NCI-H1105 treated with DMSO at 0.1 percent for 48 hours (cell line): ENCODE measurements around the gene ANKS1A.

ENCODE experiments used
- DNase-seq: peaks from one replicate; lab custom pipeline; 2025; lab: John Stamatoyannopoulos, UW

Gene ANKS1A

DNA sequence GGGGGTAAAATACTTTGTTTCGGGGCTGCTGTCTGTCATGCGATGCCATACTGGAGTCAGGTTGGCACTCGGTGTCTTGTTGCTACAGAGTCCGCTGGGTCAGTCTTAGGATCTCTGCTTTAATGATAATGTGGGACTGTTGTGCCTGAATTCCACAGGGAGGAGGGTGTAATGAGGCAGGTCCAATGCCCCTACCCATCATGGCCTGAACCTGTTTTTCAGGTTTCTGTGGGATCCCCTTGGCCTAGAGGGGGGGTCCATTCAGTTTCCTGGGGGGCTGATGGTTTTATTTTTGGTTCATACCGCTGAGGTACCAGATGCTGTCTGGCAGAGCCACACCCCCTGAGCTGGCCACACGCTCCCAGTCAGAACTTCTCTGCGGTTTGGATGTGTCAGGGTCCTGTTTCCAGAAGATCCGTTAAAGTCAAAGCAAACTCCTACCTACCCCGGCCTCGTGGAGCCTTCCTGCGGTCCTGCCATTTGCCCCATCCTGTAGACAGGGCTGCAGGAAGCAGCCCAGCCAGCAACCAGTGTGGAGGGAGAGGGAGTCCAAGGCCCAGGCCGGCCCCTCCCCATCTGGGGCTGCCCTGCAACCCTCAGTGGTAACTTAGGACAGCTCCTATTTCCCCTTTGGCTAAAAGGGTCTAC lies 182.4 kb downstream of the ANKS1A start:
- DNase-seq = no peak

DNA sequence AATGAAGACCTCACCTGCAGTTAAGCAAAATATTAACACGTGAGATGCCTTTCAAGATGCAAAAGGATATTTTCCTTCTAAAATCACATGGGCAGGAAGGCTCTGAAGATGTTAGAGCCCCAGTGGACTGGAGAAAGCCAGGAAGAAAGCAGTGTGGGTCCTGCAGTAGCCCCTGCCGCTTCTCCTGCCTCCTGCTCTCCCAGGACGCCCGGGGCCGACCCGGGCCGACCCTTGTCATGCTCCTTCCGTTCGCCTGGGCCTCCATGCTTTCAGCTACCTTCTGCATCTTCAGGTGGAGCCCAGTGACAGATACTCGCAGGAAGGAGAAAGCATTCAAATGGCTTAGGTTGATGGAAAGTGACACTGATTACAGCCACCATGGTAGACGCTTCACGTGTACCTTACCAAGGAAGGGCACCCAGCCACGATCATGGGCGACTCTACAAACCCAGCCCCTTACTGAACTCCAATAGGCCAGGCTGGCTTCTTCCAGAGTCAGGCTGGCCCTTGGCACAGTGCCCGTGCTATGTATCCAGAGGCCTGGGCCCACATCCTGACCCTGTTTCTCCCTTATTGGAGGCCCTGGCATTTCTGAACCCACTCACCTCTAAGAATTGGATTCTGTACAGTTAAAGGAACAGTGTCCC lies 183.1 kb downstream of the ANKS1A start:
- no peak for DNase-seq

DNA sequence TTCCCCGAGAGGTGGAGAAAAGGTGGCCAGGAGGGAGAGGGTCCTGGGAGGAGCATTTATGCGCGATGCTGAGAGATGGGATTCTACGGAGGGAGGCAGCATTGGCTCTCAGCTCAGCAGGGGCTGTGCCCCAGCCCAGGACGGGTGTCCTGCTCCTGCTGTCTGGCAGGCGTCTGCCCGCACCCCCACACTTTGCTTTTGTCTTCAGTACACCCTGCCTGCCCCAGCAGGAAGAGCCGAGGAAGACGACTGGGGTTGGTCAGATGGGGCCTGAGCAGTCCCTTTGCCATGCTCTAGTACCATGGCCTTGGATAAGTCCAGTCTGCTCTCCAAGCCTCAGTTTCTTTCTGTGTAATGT lies 183.6 kb downstream of the ANKS1A start:
- DNase-seq = no peak

DNA sequence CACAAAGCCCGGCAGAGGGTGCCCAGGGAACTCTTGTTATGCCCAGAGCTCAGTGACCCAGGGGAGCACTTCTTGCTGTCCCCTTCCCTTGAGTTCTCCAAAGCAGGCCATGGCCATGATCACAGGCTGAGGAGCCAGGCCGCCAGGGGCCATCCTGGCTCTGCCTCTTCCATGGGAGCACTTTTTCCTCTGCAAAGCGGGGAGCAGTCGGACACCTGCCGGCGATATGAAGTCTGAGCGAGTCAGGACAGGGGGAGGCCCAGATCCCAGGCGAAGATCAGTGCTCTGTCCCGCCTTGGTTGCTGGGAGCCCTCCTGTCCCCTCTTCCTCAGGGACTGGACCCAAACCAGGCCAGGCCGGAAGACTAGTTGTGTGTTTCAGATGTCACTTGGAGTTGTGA lies 184.2 kb downstream of the ANKS1A start:
- no peak for DNase-seq

DNA sequence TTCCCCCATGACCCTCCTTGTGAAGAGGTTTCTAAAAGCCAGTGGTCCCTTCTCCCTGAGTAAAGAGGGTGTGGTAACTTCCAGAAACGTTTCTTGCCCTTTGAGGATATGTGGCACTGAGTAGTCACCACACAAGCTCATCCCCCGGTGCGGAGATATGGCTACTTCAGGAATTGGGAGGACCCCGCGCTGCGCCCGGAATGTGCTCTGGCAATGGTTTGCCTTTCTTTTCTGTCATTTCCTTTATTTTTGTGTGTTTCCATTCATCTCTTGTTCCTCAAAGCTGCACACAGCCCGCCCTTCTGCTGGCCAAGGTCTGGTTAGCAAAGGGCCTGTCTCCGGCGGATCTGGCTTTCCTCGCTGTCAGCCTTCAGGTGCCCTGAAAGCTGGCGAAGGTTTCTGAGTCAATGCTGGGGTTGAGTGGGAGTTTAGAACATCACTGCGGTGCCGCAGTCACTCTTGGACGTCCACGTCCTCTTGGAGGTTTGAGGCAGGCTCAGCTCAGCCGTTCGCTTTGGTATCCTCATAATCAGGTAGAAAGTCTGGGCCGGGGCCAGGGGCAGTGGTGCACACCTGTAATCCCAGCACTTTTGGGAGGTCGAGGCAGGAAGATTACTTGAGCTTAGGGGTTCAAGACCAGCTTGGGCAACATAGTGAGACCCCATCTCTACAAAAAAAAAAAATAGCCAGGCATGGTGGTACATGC lies 184.9 kb downstream of the ANKS1A start:
- DNase-seq = no peak

DNA sequence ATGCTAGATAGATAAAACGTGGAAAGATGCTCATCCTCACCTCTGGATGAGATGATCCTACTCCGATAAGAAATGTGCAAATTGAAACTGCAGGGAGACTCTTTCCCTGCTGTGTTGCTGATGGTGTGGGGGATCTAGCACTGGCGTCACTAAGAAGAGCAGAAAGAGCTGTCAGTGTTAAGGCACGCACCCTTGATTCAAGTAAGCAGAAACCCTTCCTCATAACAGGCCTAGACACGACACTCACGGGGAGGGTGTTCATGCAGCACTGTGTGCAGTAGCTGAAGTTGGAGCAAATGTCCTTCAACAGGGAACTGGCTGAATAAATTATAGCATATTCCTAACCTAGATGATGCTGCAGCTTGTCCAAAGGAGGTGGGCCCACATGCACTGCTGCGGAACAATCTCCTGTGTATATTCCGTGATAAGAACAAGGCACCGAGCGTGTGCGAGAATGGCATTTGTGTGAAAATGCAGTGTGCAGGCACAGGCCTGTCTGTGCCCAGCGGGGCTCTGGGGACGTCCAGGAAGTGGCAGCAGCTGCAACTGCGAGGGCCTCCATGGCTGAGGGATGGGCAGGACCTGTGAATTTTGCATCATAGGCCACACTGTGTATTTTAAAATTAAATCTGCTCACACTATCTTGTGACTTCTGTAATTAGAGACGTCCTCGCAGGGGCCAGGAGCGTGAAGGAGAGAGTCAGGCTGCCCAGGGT lies 188.1 kb downstream of the ANKS1A start:
- DNase-seq = no peak

DNA sequence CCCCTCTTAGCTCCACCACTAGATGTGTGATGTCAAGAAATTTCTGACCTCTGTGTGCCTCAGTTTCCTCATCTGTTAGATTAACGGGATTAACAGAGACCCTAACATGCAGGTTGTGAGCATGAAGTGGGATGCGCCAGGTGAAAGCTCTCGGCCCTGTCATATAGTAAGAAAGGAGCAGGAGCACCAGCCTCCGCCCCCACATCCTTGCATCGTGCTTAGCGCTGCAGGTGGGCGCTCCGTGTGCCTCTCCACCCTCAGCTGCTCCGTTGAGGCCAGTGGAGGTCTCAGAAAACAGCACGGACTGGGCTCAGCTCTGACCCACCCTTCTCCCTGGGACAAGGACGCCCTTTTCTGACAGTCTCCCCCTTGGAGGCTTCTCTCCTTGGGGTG lies 188.7 kb downstream of the ANKS1A start:
- DNase-seq = no peak

DNA sequence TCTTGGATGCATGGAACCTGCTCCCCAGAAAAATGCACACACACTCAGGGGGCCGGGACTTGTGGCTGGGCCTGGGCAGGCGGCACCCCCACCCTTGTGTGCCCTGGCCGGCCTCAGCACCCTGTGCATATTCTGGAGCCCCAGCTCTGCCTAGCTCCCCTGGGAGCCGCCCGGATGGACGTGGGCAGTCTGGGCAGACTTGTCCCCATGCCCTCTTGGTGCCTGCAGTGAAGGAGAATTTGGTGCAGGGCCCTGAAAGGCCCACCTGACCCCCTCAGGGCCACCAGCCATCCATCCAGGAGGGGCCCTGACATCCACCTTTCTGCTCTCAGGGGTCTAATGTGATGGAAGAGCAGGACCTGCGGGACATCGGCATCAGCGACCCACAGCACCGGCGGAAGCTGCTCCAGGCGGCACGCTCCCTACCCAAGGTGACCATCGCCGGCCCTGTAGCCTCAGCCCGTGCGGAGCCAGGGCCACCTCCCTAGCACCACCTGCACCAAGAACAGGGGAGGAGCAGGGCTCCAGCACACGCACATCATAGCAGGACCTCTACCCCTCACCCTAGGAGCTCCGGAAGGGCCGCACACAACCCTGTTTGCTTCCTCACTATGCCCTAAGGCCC lies 189.3 kb downstream of the ANKS1A start:
- DNase-seq = no peak

DNA sequence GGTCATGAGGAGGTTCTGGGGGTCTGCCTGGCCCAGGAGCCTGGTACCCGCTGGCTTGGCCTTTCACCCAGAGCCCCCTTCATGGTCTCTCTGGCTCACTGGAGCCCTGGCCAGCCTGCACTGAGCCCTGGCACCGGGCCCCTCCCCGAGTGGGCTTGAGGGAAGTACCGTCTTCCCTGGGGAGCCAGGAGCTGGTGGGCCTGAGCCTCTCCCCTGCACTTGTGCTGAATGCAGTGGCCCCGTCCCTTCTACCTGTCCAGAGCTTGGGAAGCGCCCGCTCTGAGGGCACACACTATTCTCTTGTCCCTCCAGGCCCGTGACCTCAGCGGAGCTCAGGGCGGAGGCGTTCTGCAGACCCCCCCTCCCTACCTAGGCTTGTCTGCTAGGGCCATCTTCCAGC lies 189.8 kb downstream of the ANKS1A start:
- DNase-seq = no peak

DNA sequence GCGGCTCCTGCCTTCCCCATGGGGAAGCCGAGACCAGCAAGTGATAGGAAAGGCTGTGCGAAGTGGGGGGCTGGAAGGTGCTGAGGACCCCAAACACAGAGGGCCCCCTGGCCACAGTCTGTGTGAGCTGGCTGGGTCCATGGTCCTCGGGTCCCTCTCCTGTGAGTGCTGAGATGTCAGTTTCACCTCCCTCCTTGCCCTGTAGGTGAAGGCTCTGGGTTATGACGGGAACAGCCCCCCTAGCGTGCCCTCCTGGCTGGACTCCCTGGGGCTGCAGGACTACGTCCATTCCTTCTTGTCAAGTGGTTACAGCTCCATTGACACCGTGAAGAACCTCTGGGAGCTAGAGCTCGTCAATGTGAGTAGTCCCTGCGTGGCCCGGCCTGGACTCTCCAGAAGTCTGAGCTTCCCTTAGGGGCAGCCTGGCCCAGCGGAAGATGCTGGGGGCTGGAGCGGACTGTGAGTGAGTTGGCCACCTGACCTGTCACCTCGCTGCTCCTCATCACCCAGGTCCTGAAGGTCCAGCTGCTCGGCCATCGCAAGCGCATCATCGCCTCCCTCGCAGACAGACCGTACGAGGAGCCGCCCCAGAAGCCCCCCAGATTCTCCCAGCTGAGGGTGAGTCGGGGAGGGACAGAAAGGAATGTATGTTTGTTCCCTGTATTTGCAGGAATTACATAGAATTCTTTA lies 190.4 kb downstream of the ANKS1A start:
- DNase-seq = no peak

DNA sequence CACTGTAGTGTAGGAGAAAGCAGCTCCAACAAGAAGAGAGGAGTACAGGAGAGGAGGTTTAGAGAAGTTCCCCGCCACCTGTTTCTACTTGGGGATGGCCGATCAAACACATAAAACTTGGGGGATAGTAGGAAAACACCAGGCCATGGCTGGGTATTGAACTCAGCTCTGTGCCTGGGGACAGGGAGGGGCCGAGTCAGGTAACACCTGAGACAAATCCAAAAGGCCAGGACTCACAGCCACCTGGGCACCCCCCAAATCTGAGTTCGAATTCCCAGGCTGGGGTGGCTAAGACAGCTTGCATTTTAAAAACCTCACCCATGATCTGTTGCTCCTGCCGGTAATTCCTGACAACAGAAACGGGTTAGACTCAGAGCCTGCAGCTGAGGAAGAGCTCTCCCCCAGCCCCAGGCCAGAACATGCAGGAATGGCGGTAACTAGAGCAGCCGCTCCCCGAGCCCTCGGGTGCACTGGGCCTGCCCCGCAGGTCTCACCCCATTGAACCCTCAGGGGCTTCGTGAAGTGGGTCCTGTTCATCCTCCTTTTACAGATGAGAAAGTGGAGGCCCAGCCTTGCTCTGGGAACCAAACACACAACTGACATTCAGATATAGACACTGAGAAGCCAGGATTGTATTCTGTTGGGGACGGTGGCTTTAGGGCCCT lies 191.1 kb downstream of the ANKS1A start:
- DNase-seq = no peak

DNA sequence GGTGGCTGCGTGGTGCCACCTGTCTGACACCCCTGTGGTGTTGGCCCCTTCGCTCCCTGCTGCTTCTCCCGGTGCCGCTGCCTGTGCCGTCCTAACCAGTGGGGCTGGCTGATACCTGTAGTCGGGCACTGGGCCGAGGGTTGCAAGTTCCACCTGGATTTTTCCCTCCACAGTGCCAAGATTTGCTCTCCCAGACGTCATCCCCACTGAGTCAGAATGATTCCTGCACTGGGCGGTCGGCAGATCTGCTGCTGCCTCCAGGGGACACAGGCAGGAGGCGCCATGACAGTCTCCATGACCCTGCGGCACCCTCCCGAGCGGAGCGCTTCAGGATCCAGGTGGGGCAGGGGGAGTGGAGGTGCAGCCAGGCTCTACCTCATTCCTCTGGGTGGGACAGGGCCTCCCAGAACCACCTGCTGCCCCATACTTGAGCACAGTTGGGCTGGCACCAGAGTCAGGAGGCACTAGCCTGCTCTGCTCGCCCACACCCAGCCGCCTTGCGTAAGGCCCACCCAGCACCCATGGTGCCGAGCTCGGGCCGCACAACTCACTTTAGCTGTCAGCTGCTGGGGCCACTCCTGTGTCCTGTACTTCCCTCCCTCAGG lies 191.9 kb downstream of the ANKS1A start:
- DNase-seq = no peak

DNA sequence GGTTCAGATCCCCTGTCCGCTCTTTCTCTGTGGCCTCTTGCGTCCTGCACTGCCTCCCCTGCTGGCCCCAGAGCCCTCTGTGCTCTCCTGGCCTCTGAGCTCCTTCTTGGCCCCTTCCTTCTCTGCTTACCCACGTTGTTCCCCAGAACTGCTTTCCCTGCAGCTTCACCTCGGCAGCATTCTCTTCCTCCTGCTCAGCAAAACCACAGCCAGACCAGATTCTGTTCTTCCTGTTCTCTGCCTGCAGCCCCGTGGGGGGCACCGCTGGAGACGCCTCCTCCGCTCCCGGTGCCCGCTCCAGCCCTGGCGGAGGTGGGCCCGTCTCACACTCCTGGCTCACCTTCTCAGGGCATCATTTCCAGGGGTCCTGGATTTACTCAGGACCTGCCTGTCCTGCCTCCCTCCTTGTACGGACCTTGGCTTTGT lies 192.4 kb downstream of the ANKS1A start:
- no peak for DNase-seq

DNA sequence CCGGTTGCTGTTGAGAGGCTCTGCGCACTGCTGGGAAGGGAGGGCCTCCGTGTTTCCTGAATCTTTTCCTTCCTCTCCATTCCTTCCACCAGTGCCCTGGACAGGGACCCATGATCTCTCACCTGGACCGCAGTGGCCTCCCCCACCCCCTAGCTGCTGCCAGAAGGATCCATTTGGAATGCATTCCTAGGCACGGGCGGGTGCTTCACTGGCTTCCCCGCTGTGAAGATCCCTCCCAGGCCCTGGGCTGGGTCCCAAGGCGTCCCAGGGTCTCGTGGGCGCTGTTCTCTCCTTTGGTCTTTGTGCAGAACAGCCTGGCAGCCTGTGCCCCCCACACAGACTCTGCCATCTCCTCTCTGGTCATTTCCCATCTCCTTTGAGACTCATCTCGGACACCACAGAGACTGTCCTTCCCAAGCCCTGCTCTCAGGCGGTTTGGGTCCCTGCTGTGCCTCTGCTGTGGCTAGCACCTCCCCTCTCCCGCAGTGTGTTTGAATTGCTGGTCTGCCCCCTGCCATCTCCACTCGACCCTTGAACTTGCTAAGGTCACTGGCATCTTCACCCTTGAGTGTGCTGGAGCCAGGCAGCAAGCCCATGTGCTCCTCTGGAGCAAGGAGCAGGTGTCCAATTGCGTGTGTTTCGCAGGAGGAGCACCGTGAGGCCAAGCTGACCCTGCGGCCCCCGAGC lies 193.1 kb downstream of the ANKS1A start:
- DNase-seq = no peak

DNA sequence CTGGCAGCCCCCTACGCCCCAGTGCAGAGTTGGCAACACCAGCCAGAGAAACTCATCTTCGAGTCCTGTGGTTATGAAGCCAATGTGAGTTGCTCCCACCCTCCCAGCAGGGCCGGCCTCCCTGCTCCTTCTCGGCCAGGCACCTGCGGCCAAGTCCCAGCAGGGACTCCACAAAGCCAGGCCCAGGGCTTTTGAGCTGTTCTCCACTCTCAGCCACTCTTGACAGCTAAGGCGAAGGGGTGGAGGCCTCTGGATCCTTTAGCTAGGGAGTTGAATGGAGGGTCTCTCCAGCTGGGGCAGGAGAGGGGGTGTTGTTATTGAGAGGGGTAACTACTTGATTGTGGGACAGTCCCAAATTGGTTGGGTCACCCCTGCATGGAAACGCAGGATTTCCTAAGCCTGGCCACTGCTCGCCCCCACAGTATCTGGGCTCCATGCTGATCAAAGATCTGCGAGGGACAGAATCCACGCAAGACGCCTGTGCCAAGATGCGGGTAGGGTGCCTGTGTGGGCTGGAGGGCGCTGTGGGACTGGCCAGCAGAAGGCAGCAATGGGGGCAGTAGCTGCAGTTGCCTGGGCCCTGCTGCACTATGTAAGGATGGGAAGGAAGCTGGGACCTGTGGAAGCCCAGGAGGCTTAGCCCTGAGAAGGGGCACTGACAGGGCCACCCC lies 193.8 kb downstream of the ANKS1A start:
- DNase-seq = no peak

DNA sequence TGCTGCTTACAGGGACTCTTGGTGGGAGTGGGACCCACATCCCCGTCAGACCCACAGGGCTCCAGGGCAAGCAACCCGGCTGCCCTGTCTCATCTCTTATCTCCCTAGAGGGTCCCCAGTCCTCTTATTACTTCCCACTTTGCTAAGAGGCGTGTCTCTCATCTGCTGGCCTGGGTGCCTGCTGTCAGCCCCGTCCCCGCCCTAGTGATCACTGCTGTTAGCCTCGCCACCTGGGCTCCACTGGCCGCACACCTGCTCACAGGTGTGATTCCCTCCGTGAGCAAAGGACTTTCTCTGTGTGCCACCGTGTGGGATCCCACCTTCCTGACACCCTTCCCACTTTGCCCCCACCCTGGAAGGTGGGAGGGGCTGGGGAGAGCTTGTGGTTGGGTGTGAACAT lies 194.5 kb downstream of the ANKS1A start:
- no peak for DNase-seq

DNA sequence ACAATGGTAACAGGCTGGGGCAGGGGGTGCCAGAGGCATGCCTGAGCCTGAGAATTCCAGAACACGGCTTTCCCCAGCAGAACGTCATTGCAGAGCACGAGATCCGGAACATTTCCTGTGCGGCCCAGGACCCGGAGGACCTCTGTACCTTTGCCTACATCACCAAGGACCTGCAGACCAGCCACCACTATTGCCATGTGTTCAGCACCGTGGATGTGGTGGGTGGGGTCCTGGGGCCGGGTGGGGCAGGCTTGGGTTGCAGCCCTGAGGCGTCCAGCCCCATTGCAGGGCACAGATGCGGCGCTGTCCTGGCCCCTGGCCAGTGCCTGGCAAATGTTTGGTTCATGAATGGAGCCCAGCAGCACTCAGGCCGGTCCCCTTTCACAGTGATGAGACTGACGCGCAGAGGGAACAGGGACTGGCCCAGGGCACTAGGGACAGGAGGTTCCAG lies 195.0 kb downstream of the ANKS1A start:
- no peak for DNase-seq

DNA sequence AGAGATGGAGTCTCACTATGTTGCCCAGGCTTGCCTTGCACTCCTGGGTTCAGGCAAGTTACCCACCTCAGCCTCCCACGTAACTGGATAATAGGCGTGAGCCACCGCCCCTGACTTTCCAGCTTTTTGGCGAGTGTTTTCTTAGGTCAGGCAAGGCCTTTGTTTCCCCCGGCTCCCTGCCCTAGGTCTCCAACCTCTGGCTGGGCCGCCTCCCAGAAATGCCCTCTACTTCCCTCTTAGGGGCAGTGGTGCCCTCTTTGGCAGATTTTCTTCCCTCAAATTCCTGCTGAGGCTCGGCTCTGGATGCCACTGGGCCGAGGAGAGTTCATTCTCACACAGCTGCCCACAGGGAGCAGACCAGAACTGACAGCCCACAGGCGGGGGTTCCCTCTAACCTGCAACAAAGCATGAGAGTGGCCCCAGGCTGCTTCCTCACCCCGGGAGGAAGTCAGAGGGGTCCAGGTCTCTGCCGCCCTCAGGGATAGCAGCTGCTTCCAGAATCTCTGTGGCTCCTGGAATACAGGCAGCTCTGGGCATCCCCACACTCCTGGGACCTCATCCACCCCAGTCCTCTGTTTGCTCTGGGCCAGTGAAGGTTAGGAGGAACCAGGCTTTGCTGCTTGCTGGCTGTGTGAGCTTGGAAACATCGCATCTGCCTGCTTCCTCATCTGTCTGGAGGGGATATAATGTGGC lies 195.6 kb downstream of the ANKS1A start:
- DNase-seq = no peak
